ENCODE measurements around the gene B3GNT8.

DNA sequence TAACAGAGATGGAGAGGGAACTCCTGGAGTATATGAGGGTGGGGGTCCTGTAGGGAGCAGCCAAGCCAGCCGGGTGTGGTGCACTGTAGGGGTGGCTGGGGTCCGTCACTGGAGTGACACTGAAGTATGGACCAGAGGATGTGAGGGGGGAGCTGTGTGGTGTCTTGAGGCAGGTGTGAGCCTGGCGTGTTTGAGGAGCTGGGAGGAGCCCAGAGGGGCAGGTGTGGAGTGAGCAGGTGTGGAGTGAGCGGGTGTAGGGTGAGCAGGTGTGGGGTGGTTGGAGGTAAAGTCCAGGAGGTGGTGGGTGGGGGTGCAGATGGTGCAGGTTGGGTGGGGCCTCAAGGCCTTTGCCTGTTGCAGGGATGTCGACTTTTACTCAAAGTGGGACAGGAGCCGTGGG, 5.9 kb downstream of the B3GNT8 start:
- TF ChIP-seq, protein P1, sequence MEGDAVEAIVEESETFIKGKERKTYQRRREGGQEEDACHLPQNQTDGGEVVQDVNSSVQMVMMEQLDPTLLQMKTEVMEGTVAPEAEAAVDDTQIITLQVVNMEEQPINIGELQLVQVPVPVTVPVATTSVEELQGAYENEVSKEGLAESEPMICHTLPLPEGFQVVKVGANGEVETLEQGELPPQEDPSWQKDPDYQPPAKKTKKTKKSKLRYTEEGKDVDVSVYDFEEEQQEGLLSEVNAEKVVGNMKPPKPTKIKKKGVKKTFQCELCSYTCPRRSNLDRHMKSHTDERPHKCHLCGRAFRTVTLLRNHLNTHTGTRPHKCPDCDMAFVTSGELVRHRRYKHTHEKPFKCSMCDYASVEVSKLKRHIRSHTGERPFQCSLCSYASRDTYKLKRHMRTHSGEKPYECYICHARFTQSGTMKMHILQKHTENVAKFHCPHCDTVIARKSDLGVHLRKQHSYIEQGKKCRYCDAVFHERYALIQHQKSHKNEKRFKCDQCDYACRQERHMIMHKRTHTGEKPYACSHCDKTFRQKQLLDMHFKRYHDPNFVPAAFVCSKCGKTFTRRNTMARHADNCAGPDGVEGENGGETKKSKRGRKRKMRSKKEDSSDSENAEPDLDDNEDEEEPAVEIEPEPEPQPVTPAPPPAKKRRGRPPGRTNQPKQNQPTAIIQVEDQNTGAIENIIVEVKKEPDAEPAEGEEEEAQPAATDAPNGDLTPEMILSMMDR (IDR thresholded peaks at IDR 0.05): no peak
- TF ChIP-seq EZH2 (IDR thresholded peaks at IDR 0.05) (no peak), EZH2phosphoT487 (IDR thresholded peaks at IDR 0.05) (no peak)

Measured in neural progenitor cell (in vitro differentiated cells).